ENCODE measurements around the gene SLCO2A1. TPM values are rescaled to one million over a fixed set of nuclear protein-coding genes. Genes with fewer than 3 reads are reported as not detected.
A peak's percentile ranks its signal among the peaks of the same experiment; 100 is the strongest.

The SLCO2A1 gene
- total RNA-seq, 6 donors from 2014 or later = 56.2 to 308 (median 133) TPM

DNA sequence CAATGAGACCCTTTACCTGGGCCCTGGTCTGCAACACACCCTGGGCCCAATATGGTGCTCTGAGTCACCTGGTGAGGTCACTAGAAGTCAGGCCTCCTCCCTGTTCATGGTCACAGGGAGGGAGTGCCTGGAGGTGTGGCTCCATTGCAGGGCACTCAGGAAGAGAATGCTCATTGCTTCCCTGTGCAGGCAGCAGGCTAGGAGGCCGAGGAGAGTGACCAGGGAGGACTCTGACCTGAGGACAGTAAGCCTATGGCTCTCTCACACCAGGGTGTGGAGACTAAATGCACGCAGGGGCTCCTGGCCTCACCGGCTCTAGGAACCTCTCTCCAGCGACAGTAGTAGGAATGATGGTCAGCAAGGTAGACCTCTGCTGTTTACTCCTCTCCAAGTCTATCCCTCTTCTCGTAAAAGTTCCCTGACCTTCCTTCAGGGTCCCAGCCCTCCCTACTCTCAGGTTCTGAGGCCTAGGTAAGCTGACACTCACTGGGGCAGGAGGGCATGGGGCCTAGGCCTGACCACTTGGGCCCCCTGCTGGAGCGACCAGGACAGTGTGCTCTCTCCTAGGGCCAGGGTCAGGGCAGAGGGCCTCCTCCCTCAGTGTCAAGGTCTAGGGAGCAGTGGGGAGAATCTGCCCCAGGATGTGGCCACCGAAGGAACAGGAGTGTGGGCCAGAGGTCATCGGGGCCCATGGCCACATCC is 9.6 kb upstream of the SLCO2A1 start:
- DNase-seq (peak in 1 of 2 donors; percentile 20), ATAC-seq (ENCODE audit: low FRiP score in 2 of 2) (peak; percentile 48 to 49)
- Histone ChIP-seq H3K27ac (peak overlapping the region in 2 of 4 donors; percentile 42 to 64), H3K36me3 (no peaks in the 10 kb centered on the region), H3K4me1 (peaks cover 0 to 6% (median 0%) of the 10 kb centered on the region in 4 donors), H3K4me3 (no peak overlapping the region), H3K9me3 (peaks cover 0 to 7% (median 3%) of the 10 kb centered on the region in 4 donors), H3K27me3 (no peaks in the 10 kb centered on the region)
- TF ChIP-seq, protein P1, sequence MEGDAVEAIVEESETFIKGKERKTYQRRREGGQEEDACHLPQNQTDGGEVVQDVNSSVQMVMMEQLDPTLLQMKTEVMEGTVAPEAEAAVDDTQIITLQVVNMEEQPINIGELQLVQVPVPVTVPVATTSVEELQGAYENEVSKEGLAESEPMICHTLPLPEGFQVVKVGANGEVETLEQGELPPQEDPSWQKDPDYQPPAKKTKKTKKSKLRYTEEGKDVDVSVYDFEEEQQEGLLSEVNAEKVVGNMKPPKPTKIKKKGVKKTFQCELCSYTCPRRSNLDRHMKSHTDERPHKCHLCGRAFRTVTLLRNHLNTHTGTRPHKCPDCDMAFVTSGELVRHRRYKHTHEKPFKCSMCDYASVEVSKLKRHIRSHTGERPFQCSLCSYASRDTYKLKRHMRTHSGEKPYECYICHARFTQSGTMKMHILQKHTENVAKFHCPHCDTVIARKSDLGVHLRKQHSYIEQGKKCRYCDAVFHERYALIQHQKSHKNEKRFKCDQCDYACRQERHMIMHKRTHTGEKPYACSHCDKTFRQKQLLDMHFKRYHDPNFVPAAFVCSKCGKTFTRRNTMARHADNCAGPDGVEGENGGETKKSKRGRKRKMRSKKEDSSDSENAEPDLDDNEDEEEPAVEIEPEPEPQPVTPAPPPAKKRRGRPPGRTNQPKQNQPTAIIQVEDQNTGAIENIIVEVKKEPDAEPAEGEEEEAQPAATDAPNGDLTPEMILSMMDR (IDR thresholded peaks at IDR 0.05) = peak in 4 of 6 experiments; percentile 12 to 48 (median 20)
- no peak for TF ChIP-seq POLR2AphosphoS5 (IDR thresholded peaks at IDR 0.05)
- 76 to 83% methylated on average over 6 to 8 of the region's 8 CpGs for WGBS, 2 donors

DNA sequence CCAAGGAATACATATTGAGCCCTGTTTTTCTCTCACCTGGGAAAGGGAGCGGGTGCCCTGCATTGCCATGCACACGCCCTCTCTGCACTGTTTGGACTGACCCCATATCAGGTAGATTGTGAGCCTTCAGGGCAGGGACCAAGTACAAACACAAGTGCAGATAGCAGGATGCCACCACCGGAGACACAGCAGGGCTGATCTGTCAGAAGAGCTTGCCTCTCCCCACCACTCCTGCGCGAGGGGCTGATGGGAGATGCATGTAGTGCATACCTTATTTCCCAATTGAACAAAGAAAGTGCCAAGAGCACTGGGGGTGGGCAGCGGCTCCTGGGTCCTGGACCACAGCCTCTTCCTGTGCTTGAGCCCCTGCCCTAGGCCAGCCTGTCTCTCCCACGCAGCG is 9.0 kb upstream of the SLCO2A1 start:
- H3K36me3 ChIP-seq = no peaks in the 10 kb centered on the region
- no peak for ATAC-seq (ENCODE audit: low FRiP score in 2 of 2)
- H3K4me3 ChIP-seq = no peak overlapping the region
- peaks cover 0 to 6% (median 0%) of the 10 kb centered on the region in 4 donors for H3K4me1 ChIP-seq
- peaks cover 0 to 1% (median under 1%) of the 10 kb centered on the region in 4 donors for H3K9me3 ChIP-seq
- no peaks in the 10 kb centered on the region for H3K27me3 ChIP-seq
- DNase-seq = no peak
- no peak overlapping the region for H3K27ac ChIP-seq
- WGBS, 2 donors = 94 to 98% methylated on average over 5 to 8 of the region's 8 CpGs
- no peak for TF ChIP-seq EP300 (IDR thresholded peaks at IDR 0.05)
- no peak for TF ChIP-seq POLR2A (IDR thresholded peaks at IDR 0.05)
- TF ChIP-seq, protein P1 (IDR thresholded peaks at IDR 0.05) = no peak
- TF ChIP-seq POLR2AphosphoS5 (IDR thresholded peaks at IDR 0.05) = no peak

DNA sequence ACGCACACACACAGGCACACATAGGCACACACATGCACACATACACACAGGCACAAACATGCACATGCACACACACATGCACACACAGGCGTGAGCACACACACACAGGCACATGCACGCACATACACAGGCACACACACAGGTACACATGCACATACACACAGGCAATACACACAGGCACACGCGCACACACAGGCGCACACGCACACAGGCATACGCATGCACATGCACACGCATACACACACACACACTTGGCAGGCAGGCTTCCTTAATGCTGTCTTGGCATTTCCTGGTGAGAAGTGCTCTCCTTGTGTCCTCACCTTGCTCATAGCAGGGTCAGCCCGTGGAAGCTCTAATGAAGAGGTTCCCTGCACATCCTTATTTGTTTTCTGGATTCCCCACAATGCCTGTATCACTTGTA is 8.4 kb upstream of the SLCO2A1 start:
- no peak overlapping the region for H3K27ac ChIP-seq

DNA sequence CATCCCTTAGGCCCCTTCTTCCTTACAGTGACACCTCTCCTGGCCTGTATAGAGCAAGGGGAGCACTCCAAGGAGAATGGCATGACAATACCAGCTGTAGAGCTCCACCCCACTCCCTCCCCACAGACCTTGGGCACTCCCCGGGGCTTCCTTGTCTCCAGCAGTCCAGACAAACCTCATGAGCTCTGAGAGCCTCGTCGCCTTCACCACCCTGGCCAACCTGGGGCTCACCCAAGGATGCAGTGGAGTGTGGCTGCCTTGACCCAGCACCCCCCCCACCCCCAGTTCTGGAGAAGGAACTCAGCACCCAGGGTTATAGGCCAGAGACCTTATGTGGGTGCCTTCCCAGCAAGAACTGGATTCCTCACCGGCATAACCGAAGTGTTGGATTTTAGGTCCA is 7.4 kb upstream of the SLCO2A1 start:
- ATAC-seq (ENCODE audit: low FRiP score in 2 of 2) = no peak
- 83 to 84% methylated on average over 5 of the region's 5 CpGs for WGBS, 2 donors
- no peak for TF ChIP-seq POLR2AphosphoS5 (IDR thresholded peaks at IDR 0.05)
- TF ChIP-seq EP300 (IDR thresholded peaks at IDR 0.05) = no peak
- TF ChIP-seq POLR2A (IDR thresholded peaks at IDR 0.05) = no peak
- TF ChIP-seq, protein P1 (IDR thresholded peaks at IDR 0.05) = no peak
- DNase-seq = peak in 1 of 2 donors; percentile 7
- Histone ChIP-seq H3K36me3 (no peaks in the 10 kb centered on the region), H3K4me1 (peaks cover 0 to 6% (median 0%) of the 10 kb centered on the region in 4 donors), H3K4me3 (no peak overlapping the region), H3K27ac (no peak overlapping the region), H3K9me3 (no peaks in the 10 kb centered on the region), H3K27me3 (no peaks in the 10 kb centered on the region)

More for the DNA sequence above, 8.4 kb upstream of the SLCO2A1 start:
- Histone ChIP-seq H3K9me3 (no peaks in the 10 kb centered on the region), H3K36me3 (no peaks in the 10 kb centered on the region), H3K4me1 (peaks cover 0 to 6% (median 0%) of the 10 kb centered on the region in 4 donors), H3K27me3 (no peaks in the 10 kb centered on the region), H3K4me3 (no peak overlapping the region)
- peak in 1 of 2 donors; percentile 24 for DNase-seq
- ATAC-seq (ENCODE audit: low FRiP score in 2 of 2) = peak in 1 of 2 donors; percentile 24
- WGBS, 2 donors = 63 to 91% methylated on average over 2 to 9 of the region's 10 CpGs
- TF ChIP-seq POLR2A (IDR thresholded peaks at IDR 0.05) (no peak), EP300 (IDR thresholded peaks at IDR 0.05) (no peak), POLR2AphosphoS5 (IDR thresholded peaks at IDR 0.05) (no peak)
- TF ChIP-seq, protein P1 (IDR thresholded peaks at IDR 0.05) = no peak
